GM21717 (cell line): ENCODE data around the gene WASL.

Experiments
- ATAC-seq: cut with Tn5 transposase; IDR thresholded peaks from one replicate; pipeline ENCODE4 v1.9.1; 2021; ENCODE audit warnings: mild to moderate bottlenecking, moderate library complexity; ENCODE audit not compliant: unreplicated experiment

Gene WASL

GRCh38 chr7:123770378-123770777 is 21.6 kb upstream of the WASL start:
- peak; percentile 98 for ATAC-seq

- no peak for ATAC-seq
Measured at GRCh38 chr7:123769371-123769770, 20.6 kb upstream of the WASL start.

GRCh38 chr7:123768493-123768892 is 19.7 kb upstream of the WASL start:
- no peak for ATAC-seq

- no peak for ATAC-seq
Measured at GRCh38 chr7:123763191-123763661, 14.4 kb upstream of the WASL start.

- no peak for ATAC-seq
Measured at GRCh38 chr7:123761729-123762128, 12.9 kb upstream of the WASL start.

- ATAC-seq, result no peak
Measured at GRCh38 chr7:123757095-123757494, 8.3 kb upstream of the WASL start.

GRCh38 chr7:123755338-123755737 is 6.5 kb upstream of the WASL start:
- ATAC-seq, result no peak

GRCh38 chr7:123754271-123754871 is 5.6 kb upstream of the WASL start:
- no peak for ATAC-seq

GRCh38 chr7:123752534-123752933 is 3.7 kb upstream of the WASL start:
- ATAC-seq, result no peak

- no peak for ATAC-seq
Measured at GRCh38 chr7:123751821-123752220, 3.0 kb upstream of the WASL start.

- no peak for ATAC-seq
Measured at GRCh38 chr7:123750389-123751230, 1.8 kb upstream of the WASL start.

- peak; percentile 27 for ATAC-seq
Measured at GRCh38 chr7:123749537-123749857, 694 bp upstream of the WASL start.

- ATAC-seq, result peak; percentile 22
Measured at GRCh38 chr7:123748171-123748733, 551 bp downstream of the WASL start.

GRCh38 chr7:123747620-123748141 is 1.1 kb downstream of the WASL start:
- ATAC-seq, result no peak

- no peak for ATAC-seq
Measured at GRCh38 chr7:123746931-123747488, 1.8 kb downstream of the WASL start.

- ATAC-seq, result no peak
Measured at GRCh38 chr7:123746055-123746454, 2.7 kb downstream of the WASL start.

GRCh38 chr7:123745437-123745836 is 3.4 kb downstream of the WASL start:
- ATAC-seq, result no peak

GRCh38 chr7:123744416-123744815 is 4.4 kb downstream of the WASL start:
- no peak for ATAC-seq

GRCh38 chr7:123741940-123742339 is 6.9 kb downstream of the WASL start:
- no peak for ATAC-seq

- ATAC-seq, result no peak
Measured at GRCh38 chr7:123738808-123739207, 10.0 kb downstream of the WASL start.

GRCh38 chr7:123738356-123738755 is 10.4 kb downstream of the WASL start:
- no peak for ATAC-seq
